Measurements from ENCODE around the gene GOT1.

Gene GOT1

DNA sequence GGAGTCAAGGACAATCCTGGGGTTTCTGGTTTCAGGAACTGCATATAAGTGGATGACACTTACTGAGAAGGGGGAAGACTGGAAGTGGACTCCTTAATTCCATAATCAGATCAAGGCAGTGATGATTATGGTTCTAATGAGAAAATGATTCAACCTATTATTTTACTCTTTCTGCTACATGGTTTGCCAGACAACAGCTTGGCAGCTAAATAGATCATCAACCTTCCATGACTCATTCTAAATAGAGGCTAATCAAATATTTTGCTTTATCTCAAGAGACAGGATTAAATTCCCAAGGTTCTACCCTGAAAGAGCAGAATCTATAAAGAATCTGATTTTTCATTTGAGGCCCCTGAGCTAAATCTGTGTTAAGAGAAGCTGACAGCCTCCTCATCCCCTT, 55.0 kb downstream of the GOT1 start:
- no peak overlapping the region for H3K4me2 ChIP-seq (ENCODE audit: low read length)
- no peak overlapping the region for H3K9ac ChIP-seq
- H2AFZ ChIP-seq: no peak overlapping the region
- H3K27me3 ChIP-seq (ENCODE audit: control insufficient read depth, insufficient read depth, low read length): no peaks in the 10 kb centered on the region
- H3K27ac ChIP-seq: no peak overlapping the region
- H3K9me3 ChIP-seq (ENCODE audit: control insufficient read depth, low read length): no peaks in the 10 kb centered on the region
- H3K4me3 ChIP-seq (ENCODE audit: low read depth, low read length): no peak overlapping the region
- TF ChIP-seq, protein P1, sequence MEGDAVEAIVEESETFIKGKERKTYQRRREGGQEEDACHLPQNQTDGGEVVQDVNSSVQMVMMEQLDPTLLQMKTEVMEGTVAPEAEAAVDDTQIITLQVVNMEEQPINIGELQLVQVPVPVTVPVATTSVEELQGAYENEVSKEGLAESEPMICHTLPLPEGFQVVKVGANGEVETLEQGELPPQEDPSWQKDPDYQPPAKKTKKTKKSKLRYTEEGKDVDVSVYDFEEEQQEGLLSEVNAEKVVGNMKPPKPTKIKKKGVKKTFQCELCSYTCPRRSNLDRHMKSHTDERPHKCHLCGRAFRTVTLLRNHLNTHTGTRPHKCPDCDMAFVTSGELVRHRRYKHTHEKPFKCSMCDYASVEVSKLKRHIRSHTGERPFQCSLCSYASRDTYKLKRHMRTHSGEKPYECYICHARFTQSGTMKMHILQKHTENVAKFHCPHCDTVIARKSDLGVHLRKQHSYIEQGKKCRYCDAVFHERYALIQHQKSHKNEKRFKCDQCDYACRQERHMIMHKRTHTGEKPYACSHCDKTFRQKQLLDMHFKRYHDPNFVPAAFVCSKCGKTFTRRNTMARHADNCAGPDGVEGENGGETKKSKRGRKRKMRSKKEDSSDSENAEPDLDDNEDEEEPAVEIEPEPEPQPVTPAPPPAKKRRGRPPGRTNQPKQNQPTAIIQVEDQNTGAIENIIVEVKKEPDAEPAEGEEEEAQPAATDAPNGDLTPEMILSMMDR (IDR thresholded peaks at IDR 0.05): no peak
- H3K79me2 ChIP-seq: no peaks in the 10 kb centered on the region
- no peaks in the 10 kb centered on the region for H3K36me3 ChIP-seq (ENCODE audit: control insufficient read depth, insufficient read depth, low read length)
- H3K4me1 ChIP-seq: peaks cover 5% of the 10 kb centered on the region

DNA sequence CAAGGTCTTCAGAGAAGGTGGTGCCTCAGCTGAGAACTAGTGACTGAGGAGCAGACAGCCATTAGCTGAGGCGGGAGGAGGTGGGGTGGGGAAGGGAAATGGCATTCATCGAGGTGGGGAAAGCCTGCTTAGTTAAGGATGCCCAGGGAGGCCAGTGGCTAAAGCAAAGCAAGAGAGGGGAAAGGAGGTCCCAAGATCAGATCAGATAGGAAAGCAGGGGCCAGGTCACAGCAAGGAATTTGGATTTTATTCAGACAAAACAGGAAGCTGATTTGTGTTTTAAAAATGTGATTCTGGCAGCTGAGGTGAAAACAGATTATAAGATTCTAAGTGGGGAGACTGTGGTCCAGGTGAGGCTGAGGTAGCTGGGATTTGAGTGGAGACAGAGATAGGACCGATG, 55.5 kb downstream of the GOT1 start:
- Histone ChIP-seq H3K27me3 (ENCODE audit: control insufficient read depth, insufficient read depth, low read length) (no peaks in the 10 kb centered on the region), H3K79me2 (no peaks in the 10 kb centered on the region), H3K9ac (no peak overlapping the region), H3K4me3 (ENCODE audit: low read depth, low read length) (no peak overlapping the region), H3K9me3 (ENCODE audit: control insufficient read depth, low read length) (no peaks in the 10 kb centered on the region), H3K27ac (no peak overlapping the region), H3K36me3 (ENCODE audit: control insufficient read depth, insufficient read depth, low read length) (no peaks in the 10 kb centered on the region), H3K4me1 (peaks cover 5% of the 10 kb centered on the region), H3K4me2 (ENCODE audit: low read length) (no peak overlapping the region), H2AFZ (no peak overlapping the region)
- TF ChIP-seq, protein P1 (IDR thresholded peaks at IDR 0.05): no peak

DNA sequence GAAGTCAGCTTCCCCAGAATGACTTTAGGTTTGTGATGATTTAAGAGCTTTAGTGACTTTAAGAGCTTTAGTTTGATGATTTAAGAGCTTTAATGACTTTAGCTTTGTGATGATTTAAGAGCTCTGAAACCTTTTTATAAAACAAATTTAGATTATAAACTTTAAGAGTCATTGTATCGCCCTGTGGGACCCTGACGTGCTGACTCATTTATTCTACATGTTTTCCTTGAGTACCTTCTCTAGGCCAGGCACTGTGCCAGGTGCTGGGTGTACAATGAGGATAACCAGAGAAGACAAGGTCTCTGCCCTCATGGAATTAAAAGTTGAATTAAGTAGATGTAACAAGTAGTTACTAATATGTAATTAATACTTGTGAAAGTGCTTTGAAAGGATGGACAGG, 55.9 kb downstream of the GOT1 start:
- Histone ChIP-seq H3K4me1 (peaks cover 5% of the 10 kb centered on the region), H3K9ac (no peak overlapping the region), H2AFZ (no peak overlapping the region), H3K4me2 (ENCODE audit: low read length) (no peak overlapping the region), H3K27me3 (ENCODE audit: control insufficient read depth, insufficient read depth, low read length) (no peaks in the 10 kb centered on the region), H3K36me3 (ENCODE audit: control insufficient read depth, insufficient read depth, low read length) (no peaks in the 10 kb centered on the region), H3K9me3 (ENCODE audit: control insufficient read depth, low read length) (no peaks in the 10 kb centered on the region), H3K4me3 (ENCODE audit: low read depth, low read length) (no peak overlapping the region), H3K79me2 (no peaks in the 10 kb centered on the region), H3K27ac (no peak overlapping the region)
- TF ChIP-seq, protein P1 (IDR thresholded peaks at IDR 0.05): no peak

DNA sequence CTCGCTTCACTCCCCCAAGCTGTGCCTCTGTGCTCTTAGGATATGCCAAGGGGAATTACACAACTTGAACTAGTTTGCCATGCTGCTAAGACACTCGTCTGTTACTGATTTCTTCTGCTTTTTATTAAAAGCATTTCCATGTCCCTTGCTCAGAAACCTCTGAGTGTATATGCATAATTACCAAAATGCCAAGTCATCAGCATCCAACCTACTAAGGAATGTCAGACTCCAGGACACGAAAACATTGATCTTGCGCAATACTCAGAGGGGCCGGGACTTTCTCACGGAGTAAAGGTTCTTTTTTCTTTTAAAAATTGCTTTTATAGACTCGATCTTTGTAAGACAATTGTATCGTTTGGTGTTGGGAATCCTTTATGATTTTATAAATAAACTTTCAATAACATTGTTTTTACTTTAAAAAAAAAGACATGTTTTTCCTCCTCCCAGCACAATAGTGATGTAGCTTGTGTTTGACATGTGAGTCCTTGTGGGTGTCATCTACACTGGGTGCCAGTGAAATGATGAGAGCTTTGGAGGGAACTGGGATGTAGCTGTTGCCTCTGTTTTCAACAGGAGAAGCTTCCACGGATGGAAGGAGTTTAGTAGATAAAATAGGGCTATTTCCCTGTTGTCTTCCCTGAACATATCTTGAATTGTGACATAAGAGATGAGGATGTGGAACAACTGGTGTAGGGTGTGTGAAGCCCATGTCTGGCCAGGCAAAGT, 57.7 kb downstream of the GOT1 start:
- TF ChIP-seq, protein P1 (IDR thresholded peaks at IDR 0.05): no peak
- Histone ChIP-seq H3K79me2 (no peaks in the 10 kb centered on the region), H3K9ac (no peak overlapping the region), H2AFZ (no peak overlapping the region), H3K36me3 (ENCODE audit: control insufficient read depth, insufficient read depth, low read length) (no peaks in the 10 kb centered on the region), H3K4me1 (peaks cover 13% of the 10 kb centered on the region), H3K4me2 (ENCODE audit: low read length) (no peak overlapping the region), H3K27me3 (ENCODE audit: control insufficient read depth, insufficient read depth, low read length) (no peaks in the 10 kb centered on the region), H3K9me3 (ENCODE audit: control insufficient read depth, low read length) (no peaks in the 10 kb centered on the region), H3K27ac (no peak overlapping the region), H3K4me3 (ENCODE audit: low read depth, low read length) (no peak overlapping the region)

DNA sequence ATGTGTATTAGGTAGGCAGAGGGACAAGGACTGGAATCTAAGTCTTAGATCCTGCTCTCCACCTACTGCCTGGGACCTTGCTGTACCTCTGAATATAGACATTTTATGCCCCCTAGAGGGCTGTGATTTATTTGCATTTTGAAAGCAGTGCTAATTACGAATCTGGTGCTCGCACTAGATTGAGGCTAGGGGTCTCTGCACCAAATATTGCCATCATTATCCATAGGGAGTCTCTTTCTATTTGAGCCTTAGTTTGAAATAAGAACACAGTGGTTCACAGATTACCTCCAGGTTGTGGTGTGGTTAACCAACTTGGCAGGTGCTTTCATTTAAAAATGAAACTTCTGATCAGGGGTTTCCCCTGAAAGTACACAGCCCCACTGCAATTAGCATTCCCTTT, 59.4 kb downstream of the GOT1 start:
- Histone ChIP-seq H3K36me3 (ENCODE audit: control insufficient read depth, insufficient read depth, low read length) (no peaks in the 10 kb centered on the region), H3K79me2 (no peaks in the 10 kb centered on the region), H3K9me3 (ENCODE audit: control insufficient read depth, low read length) (no peaks in the 10 kb centered on the region), H3K27me3 (ENCODE audit: control insufficient read depth, insufficient read depth, low read length) (no peaks in the 10 kb centered on the region), H3K4me1 (peaks cover 24% of the 10 kb centered on the region), H3K27ac (no peak overlapping the region), H3K9ac (no peak overlapping the region), H3K4me2 (ENCODE audit: low read length) (no peak overlapping the region), H2AFZ (no peak overlapping the region), H3K4me3 (ENCODE audit: low read depth, low read length) (no peak overlapping the region)
- TF ChIP-seq, protein P1 (IDR thresholded peaks at IDR 0.05): peak; percentile 44

Measured in parathyroid adenoma (tissue), 2 donors.